H1 (cell line): Measurements from ENCODE around the gene RPTOR. TPM values are rescaled to one million over a fixed set of nuclear protein-coding genes. Genes with fewer than 3 reads are reported as not detected.

Experiments
- CTCF ChIA-PET: fragments of 300-600 bp; sonication (Branson Sonifier 250); formaldehyde crosslinking; loops from one replicate; lab custom pipeline; 2021; ENCODE audit not compliant: partially characterized antibody; lab: Charles Lee
- POLR2A ChIA-PET: fragments of 300-600 bp; sonication (Branson Sonifier 250); formaldehyde crosslinking; loops from one replicate; lab custom pipeline; 2021; ENCODE audit warnings: inconsistent platforms; ENCODE audit not compliant: partially characterized antibody; lab: Charles Lee
- DNase-seq, 2 experiments: peaks; one replicate each; pipeline versions ENCODE4 v3.0.0 to v3.0.0-alpha.2; 2010 to 2022; ENCODE audit warnings: low spot score in 2 of 2, low read depth in 1 of 2, mixed read lengths in 1 of 2
- FAIRE-seq: peaks from 2 replicates; lab custom pipeline; 2011; peaks lifted over from hg19 to GRCh38; lab: Jason Lieb, UNC
- H2AFZ ChIP-seq: 2 replicates; pipeline ENCODE4 v1.8.1; 2012; ENCODE audit warnings: low read length, inconsistent platforms
- H2AK5ac ChIP-seq: 2 replicates; pipeline ENCODE4 v1.6.1; 2013; ENCODE audit warnings: low read depth, low read length
- H2BK120ac ChIP-seq: replicated peaks from 2 replicates; pipeline ENCODE3; 2013; ENCODE audit warnings: low read depth, low read length, inconsistent platforms
- H2BK12ac ChIP-seq: 2 replicates; pipeline ENCODE4 v1.6.1; 2013; ENCODE audit warnings: low read depth, low read length
- H2BK15ac ChIP-seq: 2 replicates; pipeline ENCODE4 v1.6.1; 2013; ENCODE audit warnings: low read length
- H2BK20ac ChIP-seq: 2 replicates; pipeline ENCODE4 v1.6.1; 2013; ENCODE audit warnings: low read length
- H2BK5ac ChIP-seq: 2 replicates; pipeline ENCODE4 v1.6.1; 2013; ENCODE audit warnings: low read depth, low read length
- H3K14ac ChIP-seq: 2 replicates; pipeline ENCODE4 v1.6.1; 2013; ENCODE audit warnings: inconsistent platforms; ENCODE audit not compliant: insufficient read length
- H3K18ac ChIP-seq: 2 replicates; pipeline ENCODE4 v1.6.1; 2013; ENCODE audit warnings: low read length; ENCODE audit errors: extremely low read depth
- H3K23ac ChIP-seq: 2 replicates; pipeline ENCODE4 v1.6.1; 2013; ENCODE audit warnings: inconsistent platforms; ENCODE audit not compliant: insufficient read length
- H3K23me2 ChIP-seq: 2 replicates; pipeline ENCODE4 v1.6.1; 2013; ENCODE audit warnings: low read depth, low read length
- H3K27ac ChIP-seq: 2 replicates; pipeline ENCODE4 v1.6.1; 2011; ENCODE audit warnings: low read depth, low read length, inconsistent platforms
- H3K27me3 ChIP-seq, 4 experiments: replicated peaks in 1 of 4; 1 replicate in 1 of 4; 2 replicates in 3 of 4; pipeline versions ENCODE4 v1.6.1 to v1.8.1; 2011 to 2013; ENCODE audit warnings: low read length in 3 of 4, mild to moderate bottlenecking in 3 of 4, inconsistent platforms in 2 of 4, mixed read lengths in 2 of 4, moderate library complexity in 1 of 4; ENCODE audit not compliant: control insufficient read depth in 3 of 4, insufficient read depth in 3 of 4; ENCODE audit errors: extremely low read depth in 1 of 4
- H3K36me3 ChIP-seq, 4 experiments: 2 replicates each; pipeline versions ENCODE4 v1.6.1 to v1.8.1; 2011 to 2013; ENCODE audit warnings: mild to moderate bottlenecking in 4 of 4, low read length in 3 of 4, moderate library complexity in 2 of 4, control low read depth in 1 of 4, inconsistent platforms in 1 of 4; ENCODE audit not compliant: insufficient read depth in 4 of 4, control insufficient read depth in 2 of 4
- H3K4ac ChIP-seq: replicated peaks from 2 replicates; pipeline ENCODE3; 2013; ENCODE audit warnings: low read length, low read depth, mixed read lengths, inconsistent platforms; ENCODE audit not compliant: insufficient read length
- H3K4me1 ChIP-seq, 4 experiments: replicated peaks in 1 of 4; 1 replicate in 1 of 4; 2 replicates in 3 of 4; pipeline versions ENCODE4 v1.6.1 to v1.8.1; 2011 to 2013; ENCODE audit warnings: low read length in 3 of 4, inconsistent platforms in 2 of 4, mixed read lengths in 1 of 4; ENCODE audit not compliant: insufficient read depth in 4 of 4, control insufficient read depth in 3 of 4
- H3K4me2 ChIP-seq, 2 experiments: 2 replicates each; pipeline versions ENCODE4 v1.6.1 to v1.8.1; 2011 to 2013; ENCODE audit warnings: low read depth in 2 of 2, low read length in 2 of 2, control low read depth in 1 of 2, inconsistent platforms in 1 of 2, mild to moderate bottlenecking in 1 of 2; ENCODE audit not compliant: insufficient read depth in 1 of 2
- H3K4me3 ChIP-seq, 4 experiments: fragments of 200-600, 300-600 bp in 1 of 4; sonication (generic), shearing (Covaris generic), sonication (Bioruptor Twin) in 1 of 4; 2 replicates each; pipeline versions ENCODE4 v1.5.1 to v1.8.1; 2011 to 2016; ENCODE audit warnings: low read length in 4 of 4, low read depth in 3 of 4, control low read depth in 2 of 4, inconsistent platforms in 2 of 4, mild to moderate bottlenecking in 2 of 4, mixed read lengths in 1 of 4, moderate library complexity in 1 of 4; ENCODE audit not compliant: insufficient read depth in 2 of 4; ENCODE audit errors: extremely low read depth in 1 of 4
- H3K56ac ChIP-seq: replicated peaks from 2 replicates; pipeline ENCODE3; 2013; ENCODE audit warnings: low read depth, mild to moderate bottlenecking, mixed read lengths, low read length, inconsistent platforms; ENCODE audit not compliant: insufficient read length
- H3K79me1 ChIP-seq: 2 replicates; pipeline ENCODE4 v1.6.1; 2013; ENCODE audit warnings: low read depth, low read length, control low read depth
- H3K79me2 ChIP-seq, 2 experiments: 2 replicates each; pipeline versions ENCODE4 v1.6.1 to v1.8.1; 2012 to 2013; ENCODE audit warnings: low read length in 2 of 2, mild to moderate bottlenecking in 2 of 2, inconsistent platforms in 1 of 2; ENCODE audit not compliant: insufficient read depth in 2 of 2, control insufficient read depth in 1 of 2
- H3K9ac ChIP-seq, 4 experiments: replicated peaks in 1 of 4; 1 replicate in 1 of 4; 2 replicates in 3 of 4; pipeline versions ENCODE4 v1.6.1 to v1.8.1; 2011 to 2013; ENCODE audit warnings: low read depth in 3 of 4, low read length in 3 of 4, control low read depth in 2 of 4, mild to moderate bottlenecking in 2 of 4, moderate library complexity in 2 of 4, inconsistent platforms in 1 of 4; ENCODE audit errors: extremely low read depth in 1 of 4
- H3K9me3 ChIP-seq, 2 experiments: 2 replicates each; pipeline versions ENCODE4 v1.6.1 to v1.8.1; 2012 to 2013; ENCODE audit warnings: mild to moderate bottlenecking in 2 of 2, moderate library complexity in 2 of 2, control low read depth in 1 of 2, inconsistent platforms in 1 of 2, low read depth in 1 of 2, low read length in 1 of 2, mixed read lengths in 1 of 2; ENCODE audit not compliant: insufficient read depth in 2 of 2
- H4K20me1 ChIP-seq, 2 experiments: replicated peaks in 1 of 2; 2 replicates each; pipeline versions ENCODE3 to v1.8.1; 2011 to 2013; ENCODE audit warnings: inconsistent platforms in 2 of 2, low read length in 2 of 2, mild to moderate bottlenecking in 1 of 2; ENCODE audit not compliant: insufficient read depth in 2 of 2, control insufficient read depth in 1 of 2
- H4K5ac ChIP-seq: 2 replicates; pipeline ENCODE4 v1.6.1; 2013; ENCODE audit warnings: low read length, low read depth, mixed read lengths, inconsistent platforms; ENCODE audit not compliant: insufficient read length
- H4K8ac ChIP-seq: 2 replicates; pipeline ENCODE4 v1.8.0; 2013; ENCODE audit warnings: mild to moderate bottlenecking, moderate library complexity, low read length, inconsistent platforms; ENCODE audit not compliant: insufficient read depth; ENCODE audit errors: extremely low read depth
- H4K91ac ChIP-seq: replicated peaks from 2 replicates; pipeline ENCODE3; 2013; ENCODE audit warnings: low read length, mixed read lengths, inconsistent platforms; ENCODE audit not compliant: insufficient read length
- ATF3 ChIP-seq: IDR thresholded peaks from 2 replicates; pipeline ENCODE4 v1.6.1; 2011; ENCODE audit warnings: low read depth, mild to moderate bottlenecking, low read length; ENCODE audit not compliant: insufficient read depth
- HDAC2 ChIP-seq, 2 experiments: fragments of 300-600 bp in 1 of 2; sonication (generic) in 1 of 2; IDR thresholded peaks; 2 replicates each; pipeline ENCODE4 v1.6.1; 2011 to 2012; ENCODE audit warnings: low read depth in 2 of 2, low read length in 2 of 2, mild to moderate bottlenecking in 2 of 2, moderate library complexity in 2 of 2, borderline replicate concordance in 1 of 2, inconsistent platforms in 1 of 2
- KDM1A ChIP-seq: fragments of 200-600, 300-600 bp; sonication (generic); IDR thresholded peaks from 2 replicates; pipeline ENCODE4 v1.7.1; 2016; ENCODE audit warnings: mild to moderate bottlenecking, low read length, borderline replicate concordance
- SAP30 ChIP-seq: fragments of 300-600 bp; sonication (generic); IDR thresholded peaks from 2 replicates; pipeline ENCODE4 v1.7.1; 2012; ENCODE audit warnings: low read length, moderate library complexity, mild to moderate bottlenecking, inconsistent platforms; ENCODE audit not compliant: insufficient read depth, insufficient replicate concordance
- SP1 ChIP-seq: IDR thresholded peaks from 2 replicates; pipeline ENCODE4 v1.6.1; 2011; ENCODE audit warnings: low read depth, low read length
- SUZ12 ChIP-seq: fragments of 200-600 bp; sonication (generic); IDR thresholded peaks from 2 replicates; pipeline ENCODE4 v1.6.1; 2012; ENCODE audit warnings: mild to moderate bottlenecking, inconsistent platforms, low read length, moderate library complexity, mixed read lengths
- ZNF274 ChIP-seq: IDR thresholded peaks from 2 replicates; pipeline ENCODE4 v1.7.0; 2012; ENCODE audit warnings: low read length, borderline replicate concordance; ENCODE audit errors: extremely low read depth
- WGBS, 2 experiments: shearing (Covaris generic) in 1 of 2; methylation state at CpG; one replicate each; pipeline versions ENCODE4 v1.1.6 to v1.1.7; 2013 to 2015; ENCODE audit warnings: low lambda C conversion rate in 2 of 2, mixed read lengths in 2 of 2, inconsistent platforms in 1 of 2, low coverage in 1 of 2, missing lambda C conversion rate in 1 of 2; ENCODE audit not compliant: insufficient replicate concordance in 2 of 2, insufficient coverage in 1 of 2, insufficient read length in 1 of 2; ENCODE audit errors: extremely low coverage in 1 of 2, missing lambda C conversion rate in 1 of 2; 5-methylcytosine and 5-hydroxymethylcytosine counted together
- polyA plus RNA-seq, 7 experiments: library from polyadenylated mRNA; depleted of rRNA in 3 of 7; stranded (reverse) in 5 of 7; unstranded in 2 of 7; fragments of >200 nt in 5 of 7; fragments of 200-250 nt in 2 of 7; gene quantifications; 1 replicate in 5 of 7; 2 replicates in 1 of 7; 4 replicates in 1 of 7; pipeline versions ENCODE4 v1.2.1 to v1.2.3, GENCODE V29; 2011 to 2013; ENCODE audit warnings: missing spikeins in 2 of 7, mixed read lengths in 2 of 7
- total RNA-seq: library from RNA; stranded (reverse); fragmentation: NEBNext Ultra II Directional; extraction: Animal tissue kit (Norgen Biotek cat#: 25700); gene quantifications from 2 replicates; pipeline ENCODE4 v1.2.1, GENCODE V29; 2021
- TF ChIP-seq, protein P1 (sequence below): IDR thresholded peaks from 2 replicates; pipeline ENCODE4 v1.6.1; 2011; ENCODE audit warnings: low read length, improper control_type of control experiment
- TF ChIP-seq, protein P2 (sequence below): IDR thresholded peaks from 2 replicates; pipeline ENCODE4 v1.6.1; 2012; ENCODE audit warnings: inconsistent platforms

Gene RPTOR
- total and polyA plus RNA-seq, 2 of the 8 experiments (the other 6 are each of a cell fraction or from before 2014, with no cell fraction given) = 6.9 to 28.7 TPM

- Histone ChIP-seq H4K91ac (no peak overlapping the region), H3K23me2 (no peaks in the 10 kb centered on the region), H3K4me2 (no peak overlapping the region), H3K4me1 (peaks cover 4 to 29% (median 13%) of the 10 kb centered on the region in 4 experiments), H2AFZ (no peak overlapping the region), H3K9ac (no peak overlapping the region), H3K18ac (no peak overlapping the region), H3K27me3 (no peaks in the 10 kb centered on the region), H3K9me3 (no peaks in the 10 kb centered on the region), H3K27ac (no peak overlapping the region), H4K5ac (no peak overlapping the region), H3K23ac (no peak overlapping the region), H4K20me1 (peaks cover 0 to 2% of the 10 kb centered on the region in 2 experiments), H2BK20ac (no peak overlapping the region), H3K4me3 (no peak overlapping the region), H3K56ac (no peak overlapping the region), H3K79me1 (no peaks in the 10 kb centered on the region; the same call in none of the 2 replicates), H2BK120ac (no peak overlapping the region), H2BK5ac (no peak overlapping the region), H3K4ac (no peak overlapping the region), H2AK5ac (no peak overlapping the region), H3K14ac (no peak overlapping the region), H2BK15ac (no peak overlapping the region), H4K8ac (no peak overlapping the region; the same call in 1 of the 2 replicates), H3K79me2 (no peaks in the 10 kb centered on the region), H2BK12ac (no peak overlapping the region), H3K36me3 (no peaks in the 10 kb centered on the region; a peak in 1 of 8 replicates)
- CTCF ChIA-PET = interaction anchor here (1.1 to 3.2 kb wide), 5 partner anchors 14 to 281 kb away, joined by 3 to 18 read pairs (median 5); no protein-coding TSS in a partner anchor
- 83% methylated on average over 25 of the region's 25 CpGs; no CpG with 5 or more reads in 1 of the 2 experiments for WGBS, 2 experiments
- DNase-seq = no peak
- TF ChIP-seq ATF3 (no peak), SAP30 (no peak), KDM1A (no peak), SUZ12 (no peak), SP1 (no peak), ZNF274 (no peak), HDAC2 (IDR thresholded peaks at IDR 0.05; ENCODE audit: borderline replicate concordance in 1 of 2, low read depth in 2 of 2, low read length in 2 of 2) (no peak)
- TF ChIP-seq, protein P1, sequence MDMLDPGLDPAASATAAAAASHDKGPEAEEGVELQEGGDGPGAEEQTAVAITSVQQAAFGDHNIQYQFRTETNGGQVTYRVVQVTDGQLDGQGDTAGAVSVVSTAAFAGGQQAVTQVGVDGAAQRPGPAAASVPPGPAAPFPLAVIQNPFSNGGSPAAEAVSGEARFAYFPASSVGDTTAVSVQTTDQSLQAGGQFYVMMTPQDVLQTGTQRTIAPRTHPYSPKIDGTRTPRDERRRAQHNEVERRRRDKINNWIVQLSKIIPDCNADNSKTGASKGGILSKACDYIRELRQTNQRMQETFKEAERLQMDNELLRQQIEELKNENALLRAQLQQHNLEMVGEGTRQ = no peak
- TF ChIP-seq, protein P2, sequence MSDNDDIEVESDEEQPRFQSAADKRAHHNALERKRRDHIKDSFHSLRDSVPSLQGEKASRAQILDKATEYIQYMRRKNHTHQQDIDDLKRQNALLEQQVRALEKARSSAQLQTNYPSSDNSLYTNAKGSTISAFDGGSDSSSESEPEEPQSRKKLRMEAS = no peak
- POLR2A ChIA-PET = interaction anchor here (0.6 to 0.7 kb wide), 2 partner anchors 112 to 178 kb away, joined by 3 read pairs; no protein-coding TSS in a partner anchor
- FAIRE-seq = no peak
Measured at GRCh38 chr17:80857756-80858171, 313.1 kb downstream of the RPTOR start.
